D341Med (cell line): ENCODE data around the gene LHX4.

Source experiments
- DNase-seq: peaks from one replicate; pipeline ENCODE4 v3.0.0; 2012; ENCODE audit warnings: low spot score

Gene LHX4

GRCh38 chr1:180299479-180300221 lies 69.6 kb downstream of the LHX4 start:
- DNase-seq = peak; percentile 82

- no peak for DNase-seq
Observed at GRCh38 chr1:180301135-180301742, 71.2 kb downstream of the LHX4 start.

- DNase-seq = no peak
Observed at GRCh38 chr1:180309338-180309737, 79.3 kb downstream of the LHX4 start.

GRCh38 chr1:180310095-180310494 lies 80.0 kb downstream of the LHX4 start:
- DNase-seq = no peak

- no peak for DNase-seq
Observed at GRCh38 chr1:180311011-180311730, 81.1 kb downstream of the LHX4 start.

- DNase-seq = no peak
Observed at GRCh38 chr1:180312926-180313325, 82.9 kb downstream of the LHX4 start.

- no peak for DNase-seq
Observed at GRCh38 chr1:180327089-180327488, 97.0 kb downstream of the LHX4 start.
